Memory B cell (primary cell): ENCODE results near the gene KNL1.
"Not testable (repeated sequence)": the region's sequence is repeated elsewhere in the genome, so short reads cannot be mapped to it uniquely, and the experiment has no call there.

Experiments
- ATAC-seq: fragments of 150-1000 bp; cut with Tn5 transposase; 2 replicates; pipeline ENCODE4 v1.10.0; 2021; ENCODE audit warnings: low read depth, mild to moderate bottlenecking, moderate library complexity
- DNase-seq, 2 donors: peaks; one replicate each; pipeline ENCODE4 v3.0.0; 2022; ENCODE audit warnings: low spot score in 2 of 2
- H3K27ac Mint-ChIP-seq: one replicate; pipeline ENCODE4 v1.8.0; 2022; ENCODE audit warnings: mild to moderate bottlenecking, moderate library complexity, mixed read lengths
- H3K27me3 Mint-ChIP-seq: one replicate; pipeline ENCODE4 v1.8.0; 2022; ENCODE audit warnings: mixed read lengths
- H3K36me3 Mint-ChIP-seq: one replicate; pipeline ENCODE4 v1.8.0; 2022; ENCODE audit warnings: mild to moderate bottlenecking, mixed read lengths
- H3K4me1 Mint-ChIP-seq: one replicate; pipeline ENCODE4 v1.8.0; 2022; ENCODE audit warnings: mixed read lengths
- H3K4me3 Mint-ChIP-seq: one replicate; pipeline ENCODE4 v1.8.0; 2022; ENCODE audit warnings: mild to moderate bottlenecking, moderate library complexity, mixed read lengths
- H3K9me3 Mint-ChIP-seq: one replicate; pipeline ENCODE4 v1.8.0; 2022; ENCODE audit warnings: mixed read lengths

KNL1 gene

DNA sequence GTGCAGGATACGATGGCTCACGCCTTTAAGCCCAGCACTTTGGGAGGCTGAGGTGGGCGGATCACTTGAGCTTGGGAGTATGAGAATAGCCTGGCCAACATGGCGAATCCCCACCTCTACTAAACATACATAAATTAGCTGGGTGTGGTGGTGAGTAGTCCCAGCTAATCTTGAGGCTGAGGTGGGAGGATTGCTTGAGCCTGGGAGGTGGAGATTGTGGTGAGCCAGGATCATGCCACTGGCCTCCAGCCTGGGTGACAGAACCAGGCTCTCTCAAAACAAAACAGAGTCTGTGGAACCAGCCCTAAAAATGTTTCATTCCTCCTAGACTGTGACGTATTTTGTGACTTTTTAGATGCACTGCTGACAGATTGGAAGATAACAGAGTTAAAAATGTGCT is 66.6 kb downstream of the KNL1 start:
- Mint-ChIP-seq H3K4me1 (no peaks in the 10 kb centered on the region), H3K9me3 (no peaks in the 10 kb centered on the region), H3K27me3 (no peaks in the 10 kb centered on the region), H3K36me3 (no peaks in the 10 kb centered on the region), H3K27ac (no peak overlapping the region), H3K4me3 (no peak overlapping the region)
- DNase-seq (no peak), ATAC-seq (no peak)

DNA sequence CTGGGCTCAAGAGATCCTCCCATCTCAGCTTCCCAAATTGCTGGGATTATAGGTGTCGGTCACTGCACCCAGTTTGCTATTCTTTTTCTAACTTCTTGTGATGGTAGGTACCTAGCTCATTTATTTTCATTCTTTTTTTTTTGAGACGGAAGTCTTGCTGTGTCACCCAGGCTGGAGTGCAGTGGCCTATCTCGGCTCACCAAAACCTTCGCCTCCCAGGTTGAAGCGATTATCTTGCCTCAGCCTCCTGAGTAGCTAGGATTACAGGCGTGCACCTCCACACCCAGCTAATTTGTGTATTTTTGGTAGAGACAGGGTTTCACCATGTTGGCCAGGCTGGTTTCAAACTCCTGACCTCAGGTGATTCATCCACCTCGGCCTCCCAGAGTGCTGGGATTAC is 70.9 kb downstream of the KNL1 start:
- Mint-ChIP-seq H3K9me3 (no peaks in the 10 kb centered on the region), H3K36me3 (no peaks in the 10 kb centered on the region), H3K27me3 (no peaks in the 10 kb centered on the region), H3K4me3 (no peak overlapping the region), H3K4me1 (no peaks in the 10 kb centered on the region), H3K27ac (no peak overlapping the region)
- DNase-seq (no peak), ATAC-seq (no peak)

DNA sequence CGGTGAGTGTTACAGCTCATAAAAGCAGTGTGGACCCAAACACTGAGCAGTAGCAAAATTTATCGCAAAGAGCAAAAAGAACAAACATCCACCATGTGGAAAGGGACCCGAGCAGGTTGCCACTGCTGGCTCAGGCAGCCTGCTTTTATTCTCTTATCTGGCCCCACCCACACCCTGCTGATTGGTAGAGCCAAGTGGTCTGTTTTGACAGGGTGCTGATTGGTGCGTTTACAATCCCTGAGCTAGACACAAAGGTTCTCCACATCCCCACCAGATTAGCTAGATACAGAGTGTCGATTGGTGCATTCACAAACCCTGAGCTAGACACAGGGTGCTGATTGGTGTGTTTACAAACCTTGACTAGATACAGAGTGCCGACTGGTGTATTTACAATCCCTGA is 82.2 kb downstream of the KNL1 start:
- not testable (repeated sequence) for H3K27me3 Mint-ChIP-seq, H3K4me3 Mint-ChIP-seq, H3K36me3 Mint-ChIP-seq, ATAC-seq, H3K27ac Mint-ChIP-seq, H3K9me3 Mint-ChIP-seq, DNase-seq
- H3K4me1 Mint-ChIP-seq = peaks cover 21% of the 10 kb centered on the region

DNA sequence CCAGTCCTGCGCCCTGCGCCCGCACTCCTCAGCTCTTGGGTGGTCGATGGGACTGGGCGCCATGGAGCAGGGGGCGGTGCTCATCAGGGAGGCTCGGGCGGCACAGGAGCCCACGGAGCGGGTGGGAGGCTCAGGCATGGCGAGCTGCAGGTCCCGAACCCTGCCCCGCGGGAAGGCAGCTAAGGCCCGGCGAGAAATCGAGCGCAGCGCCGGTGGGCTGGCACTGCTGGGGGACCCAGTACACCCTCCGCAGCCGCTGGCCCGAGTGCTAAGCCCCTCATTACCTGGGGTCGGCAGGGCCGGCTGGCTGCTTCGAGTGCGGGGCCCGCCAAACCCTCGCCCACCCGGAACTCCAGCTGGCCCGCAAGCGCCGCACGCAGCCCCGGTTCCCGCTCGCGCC is 82.9 kb downstream of the KNL1 start:
- not testable (repeated sequence) for H3K9me3 Mint-ChIP-seq, H3K4me3 Mint-ChIP-seq, H3K27ac Mint-ChIP-seq, H3K27me3 Mint-ChIP-seq, ATAC-seq, DNase-seq, H3K36me3 Mint-ChIP-seq
- peaks cover 21% of the 10 kb centered on the region for H3K4me1 Mint-ChIP-seq

DNA sequence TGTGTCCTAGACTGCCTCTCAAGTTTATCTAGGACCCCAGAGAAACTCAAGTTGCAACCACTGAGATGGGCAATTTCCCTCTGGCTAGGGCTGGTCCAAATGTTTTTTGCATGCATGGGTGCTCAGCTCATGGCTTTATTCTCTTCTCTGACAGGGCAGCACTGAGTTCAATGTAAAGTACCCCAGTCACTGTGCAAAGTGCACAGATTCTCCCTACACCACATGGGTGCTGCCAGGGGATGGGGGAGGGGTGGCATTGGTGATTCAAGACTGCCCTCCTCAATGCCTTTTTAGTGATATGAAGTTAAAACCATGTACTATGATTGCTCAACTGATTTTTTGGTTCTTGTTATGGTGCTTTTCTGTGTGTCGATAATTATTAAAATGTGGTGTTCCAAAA is 86.1 kb downstream of the KNL1 start:
- H3K36me3 Mint-ChIP-seq = no peaks in the 10 kb centered on the region
- DNase-seq (no peak), ATAC-seq (no peak)
- H3K4me1 Mint-ChIP-seq = peaks cover 14% of the 10 kb centered on the region
- no peak overlapping the region for H3K27ac Mint-ChIP-seq
- no peaks in the 10 kb centered on the region for H3K9me3 Mint-ChIP-seq
- no peak overlapping the region for H3K4me3 Mint-ChIP-seq
- no peaks in the 10 kb centered on the region for H3K27me3 Mint-ChIP-seq

DNA sequence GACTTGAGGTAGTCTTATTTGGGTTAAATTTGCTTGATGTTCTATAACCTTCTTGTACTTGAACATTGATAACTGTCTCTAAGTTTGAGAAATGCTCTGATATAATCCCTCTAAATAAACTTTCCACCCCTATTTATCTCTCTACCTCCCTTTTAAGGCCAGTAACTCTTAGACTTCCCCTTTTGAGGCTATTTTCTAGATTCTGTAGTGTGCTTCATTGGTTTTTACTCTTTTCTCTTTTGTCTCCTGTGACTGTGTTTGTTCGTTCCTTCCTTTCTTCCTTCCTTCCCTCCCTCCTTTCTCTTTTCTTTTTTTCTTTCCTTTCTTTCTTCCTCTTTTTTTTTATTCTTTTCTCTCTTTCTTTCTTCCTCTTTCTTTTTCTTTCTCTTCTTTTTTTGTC is 86.9 kb downstream of the KNL1 start:
- not testable (repeated sequence) for H3K4me3 Mint-ChIP-seq, H3K9me3 Mint-ChIP-seq, H3K27me3 Mint-ChIP-seq, H3K36me3 Mint-ChIP-seq, DNase-seq
- Mint-ChIP-seq H3K4me1 (peaks cover 14% of the 10 kb centered on the region), H3K27ac (peak overlapping the region; percentile 12)
- peak; percentile 32 for ATAC-seq

DNA sequence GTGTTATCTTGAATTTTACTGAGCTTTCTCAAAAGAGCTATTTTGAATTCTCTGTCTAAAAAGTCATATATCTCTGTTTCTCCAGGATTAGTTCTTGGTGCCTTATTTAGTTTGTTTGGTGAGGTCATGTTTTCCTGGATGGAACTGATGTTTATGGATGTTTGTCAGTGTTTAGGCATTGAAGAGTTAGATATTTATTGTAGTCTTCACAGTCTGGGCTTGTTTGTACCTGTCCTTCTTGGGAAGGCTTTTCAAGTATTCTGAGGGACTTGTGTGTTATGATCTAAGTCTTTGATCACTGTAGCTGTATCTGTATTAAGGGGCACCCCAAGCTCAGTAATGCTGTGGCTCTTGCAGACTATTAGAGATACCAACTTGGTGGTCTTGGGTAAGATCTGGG is 90.3 kb downstream of the KNL1 start:
- no peaks in the 10 kb centered on the region for H3K36me3 Mint-ChIP-seq
- ATAC-seq = no peak
- no peak overlapping the region for H3K27ac Mint-ChIP-seq
- no peaks in the 10 kb centered on the region for H3K9me3 Mint-ChIP-seq
- H3K27me3 Mint-ChIP-seq = no peaks in the 10 kb centered on the region
- no peak for DNase-seq
- peaks cover 9% of the 10 kb centered on the region for H3K4me1 Mint-ChIP-seq
- no peak overlapping the region for H3K4me3 Mint-ChIP-seq

DNA sequence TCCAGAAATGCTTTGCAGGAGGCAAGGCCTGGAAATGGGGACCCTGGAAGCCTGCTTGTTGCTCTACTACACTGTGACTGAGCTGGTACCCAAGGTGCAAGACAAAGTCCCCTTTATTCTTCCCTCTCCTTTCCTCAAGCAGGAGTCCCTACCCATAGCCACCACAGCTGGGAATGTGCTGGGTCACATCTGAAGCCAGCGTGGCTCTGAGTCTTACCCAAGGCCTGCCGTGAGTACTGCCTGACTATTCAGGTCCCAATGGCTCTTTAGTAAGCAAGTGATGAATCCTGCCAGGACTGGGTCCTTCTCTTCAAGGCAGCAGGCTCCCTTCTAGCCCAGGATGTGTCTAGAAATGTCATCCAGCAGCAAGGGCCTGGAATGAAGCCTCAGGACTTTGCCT is 91.3 kb downstream of the KNL1 start:
- peak overlapping the region; percentile 45 for H3K27ac Mint-ChIP-seq
- H3K36me3 Mint-ChIP-seq = no peaks in the 10 kb centered on the region
- no peaks in the 10 kb centered on the region for H3K27me3 Mint-ChIP-seq
- H3K9me3 Mint-ChIP-seq = no peaks in the 10 kb centered on the region
- ATAC-seq (no peak), DNase-seq (no peak)
- H3K4me1 Mint-ChIP-seq = peaks cover 6% of the 10 kb centered on the region
- no peak overlapping the region for H3K4me3 Mint-ChIP-seq

DNA sequence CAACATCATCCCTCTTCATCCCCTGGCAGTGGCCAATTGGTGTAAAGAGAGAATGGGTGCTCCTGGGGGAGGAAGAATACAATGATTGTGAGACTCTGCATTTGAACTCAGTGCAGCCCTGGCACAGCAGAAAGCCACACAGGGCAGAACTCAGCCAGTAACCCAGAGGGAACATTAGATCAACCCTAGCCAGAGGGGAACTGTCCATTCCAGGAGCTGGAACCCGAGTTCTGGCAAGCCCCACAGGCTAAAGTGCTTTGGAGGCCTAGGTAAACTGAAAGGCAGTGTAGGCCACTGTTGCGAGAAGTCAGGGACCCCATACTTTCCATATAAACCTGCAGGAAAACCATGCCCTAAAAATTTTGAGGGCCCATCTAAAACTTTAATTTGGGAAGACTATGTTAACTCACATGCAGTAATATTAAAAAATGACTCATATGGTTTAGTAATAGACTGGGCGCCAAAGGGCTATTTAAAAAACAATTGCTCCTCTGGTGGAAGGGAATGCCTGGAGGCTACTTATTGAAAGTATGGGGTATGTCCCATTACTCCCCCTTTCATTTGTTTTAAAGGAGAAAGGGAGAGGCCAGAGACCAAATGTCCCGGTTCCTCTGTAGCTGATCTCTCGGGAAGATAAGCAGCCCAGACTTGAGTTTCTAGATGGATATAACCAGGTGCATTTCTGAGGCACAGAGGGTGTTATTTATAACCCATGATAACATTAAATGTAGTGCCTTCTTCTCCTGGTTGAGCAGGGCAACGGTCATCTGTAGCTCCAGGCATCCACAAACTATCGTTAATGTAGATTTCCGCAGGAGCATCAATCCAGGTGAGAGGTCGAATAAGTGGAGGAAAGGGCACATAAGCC is 95.1 kb downstream of the KNL1 start:
- ATAC-seq (no peak), DNase-seq (no peak)
- no peak overlapping the region for H3K4me3 Mint-ChIP-seq
- no peaks in the 10 kb centered on the region for H3K9me3 Mint-ChIP-seq
- H3K27ac Mint-ChIP-seq = no peak overlapping the region
- H3K36me3 Mint-ChIP-seq = peaks cover 2% of the 10 kb centered on the region
- H3K27me3 Mint-ChIP-seq = no peaks in the 10 kb centered on the region
- peaks cover 4% of the 10 kb centered on the region for H3K4me1 Mint-ChIP-seq

DNA sequence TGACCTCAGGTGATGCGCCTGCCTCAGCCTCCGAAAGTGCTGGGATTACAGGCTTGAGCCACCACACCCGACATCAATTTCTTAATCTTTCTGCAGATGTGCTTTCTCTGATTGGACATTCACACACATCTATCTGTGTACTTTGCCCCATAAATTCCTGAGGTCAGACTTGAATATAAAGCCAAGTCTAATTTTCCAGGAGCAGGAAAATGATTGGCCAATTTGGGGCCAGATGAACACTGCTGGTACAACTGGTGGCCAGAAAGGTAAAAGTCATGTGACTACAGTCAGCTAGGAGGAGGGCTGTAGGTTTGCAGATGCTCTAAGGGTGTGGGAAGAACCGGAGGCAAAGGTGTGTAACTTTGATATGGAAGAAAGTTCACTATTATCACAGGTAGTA is 97.7 kb downstream of the KNL1 start:
- DNase-seq (no peak), ATAC-seq (no peak)
- Mint-ChIP-seq H3K9me3 (no peaks in the 10 kb centered on the region), H3K4me3 (no peak overlapping the region), H3K27me3 (no peaks in the 10 kb centered on the region), H3K4me1 (peaks cover 11% of the 10 kb centered on the region), H3K36me3 (peaks cover 2% of the 10 kb centered on the region), H3K27ac (no peak overlapping the region)

DNA sequence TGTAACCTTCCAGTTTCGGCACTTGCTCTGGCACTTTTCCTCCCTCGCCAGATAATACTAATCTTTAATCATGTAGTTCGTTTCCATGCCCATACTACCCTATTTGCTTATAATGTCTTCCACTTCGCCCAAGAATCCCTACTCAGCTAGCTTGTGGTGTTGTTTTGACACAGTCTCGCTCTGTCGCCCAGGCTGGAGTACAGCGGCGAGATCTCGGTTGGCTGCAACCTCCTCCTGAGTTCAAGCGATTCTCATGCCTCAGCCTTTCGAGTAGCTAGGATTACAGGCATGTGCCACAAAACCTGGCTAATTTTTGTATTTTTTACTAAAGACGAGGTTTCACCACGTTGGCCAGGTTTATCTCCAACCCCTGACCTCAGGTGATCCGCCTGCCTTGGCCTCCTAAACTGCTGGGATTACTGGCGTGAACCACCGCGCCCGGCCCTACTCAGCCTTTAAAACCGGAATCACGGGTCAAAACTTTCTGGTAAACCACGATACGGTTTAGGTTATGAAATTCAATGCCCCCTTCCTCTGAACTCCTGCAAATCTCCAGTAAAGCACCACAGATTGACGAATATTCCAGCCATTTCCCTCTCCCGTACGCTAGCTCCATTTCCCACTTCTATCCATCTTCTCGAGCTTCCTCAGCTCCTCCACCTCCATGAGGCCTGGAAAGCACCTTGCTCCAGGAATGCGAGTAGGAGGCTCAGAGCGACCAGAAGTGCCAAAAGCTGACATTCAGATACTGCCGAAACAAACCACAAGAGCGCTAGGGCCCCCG is 100.0 kb downstream of the KNL1 start:
- Mint-ChIP-seq H3K27me3 (no peaks in the 10 kb centered on the region), H3K36me3 (peaks cover 2% of the 10 kb centered on the region), H3K27ac (peak overlapping the region; percentile 94), H3K9me3 (no peaks in the 10 kb centered on the region), H3K4me3 (peak overlapping the region; percentile 99), H3K4me1 (peaks cover 11% of the 10 kb centered on the region)
- DNase-seq (no peak), ATAC-seq (no peak)

DNA sequence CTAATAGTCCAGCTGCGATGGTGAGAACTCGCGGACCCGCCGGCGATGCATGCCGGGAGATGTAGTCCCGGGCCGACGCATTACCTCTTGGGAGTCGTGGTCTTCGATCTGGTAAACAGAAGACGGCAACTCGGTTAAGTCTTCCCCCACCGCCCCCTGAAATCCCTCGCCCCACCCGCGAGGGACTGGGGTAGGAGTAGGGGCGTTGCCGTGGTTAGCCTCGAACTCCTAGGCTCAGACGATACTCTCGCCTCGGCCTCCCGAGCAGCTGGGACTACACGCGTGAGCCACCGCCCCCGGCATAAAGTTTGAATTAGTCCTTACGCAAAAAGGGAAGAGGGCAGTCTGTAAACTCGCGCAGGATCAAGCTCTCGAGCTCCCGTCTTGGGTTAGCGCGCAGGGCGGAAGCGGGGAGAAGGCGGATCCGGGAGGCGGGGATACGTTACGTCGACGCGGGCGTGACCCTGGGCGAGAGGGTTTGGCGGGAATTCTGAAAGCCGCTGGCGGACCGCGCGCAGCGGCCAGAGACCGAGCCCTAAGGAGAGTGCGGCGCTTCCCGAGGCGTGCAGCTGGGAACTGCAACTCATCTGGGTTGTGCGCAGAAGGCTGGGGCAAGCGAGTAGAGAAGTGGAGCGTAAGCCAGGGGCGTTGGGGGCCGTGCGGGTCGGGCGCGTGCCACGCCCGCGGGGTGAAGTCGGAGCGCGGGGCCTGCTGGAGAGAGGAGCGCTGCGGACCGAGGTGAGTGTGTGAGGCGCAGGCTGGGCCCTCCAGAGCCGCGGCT is 100.8 kb downstream of the KNL1 start, which contains the start of gene RAD51:
Gene RAD51, plus strand, starts transcription at position 487 of the 781 bp plus-strand sequence. CDS start 3,585 bp downstream, outside the sequence.
- Mint-ChIP-seq H3K27me3 (no peaks in the 10 kb centered on the region), H3K36me3 (peaks cover 2% of the 10 kb centered on the region), H3K4me3 (peak within 1 kb of the TSS; percentile 99), H3K4me1 (peaks cover 11% of the 10 kb centered on the region), H3K9me3 (no peaks in the 10 kb centered on the region), H3K27ac (peak within 1 kb of the TSS; percentile 94)
- ATAC-seq (peak; percentile 86), DNase-seq (peak; percentile 82 to 90)

DNA sequence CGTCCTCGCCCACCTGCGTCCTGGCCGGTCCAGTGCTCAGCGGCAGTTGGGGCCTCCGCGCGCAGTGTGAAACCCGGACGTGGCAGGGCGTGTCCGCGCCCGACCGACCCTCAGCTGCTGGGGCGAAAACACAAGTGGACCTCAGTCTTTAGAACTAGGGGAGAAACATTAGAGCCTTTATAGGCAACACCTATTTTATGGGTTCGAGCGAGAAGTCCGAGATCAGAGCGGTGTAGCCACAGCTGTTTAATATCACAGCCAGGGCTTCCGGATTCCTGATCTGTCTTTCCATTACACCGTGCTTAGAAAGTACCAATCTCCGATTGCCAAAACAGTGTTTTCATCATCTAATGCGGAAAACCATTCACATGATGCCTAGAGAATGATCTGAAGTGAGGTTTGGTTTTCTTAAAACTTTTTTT is 101.4 kb downstream of the KNL1 start:
- Mint-ChIP-seq H3K9me3 (no peaks in the 10 kb centered on the region), H3K36me3 (peaks cover 2% of the 10 kb centered on the region), H3K27me3 (no peaks in the 10 kb centered on the region), H3K4me1 (peaks cover 11% of the 10 kb centered on the region), H3K4me3 (peak overlapping the region; percentile 99), H3K27ac (peak overlapping the region; percentile 94)
- ATAC-seq = no peak
- DNase-seq = no peak

DNA sequence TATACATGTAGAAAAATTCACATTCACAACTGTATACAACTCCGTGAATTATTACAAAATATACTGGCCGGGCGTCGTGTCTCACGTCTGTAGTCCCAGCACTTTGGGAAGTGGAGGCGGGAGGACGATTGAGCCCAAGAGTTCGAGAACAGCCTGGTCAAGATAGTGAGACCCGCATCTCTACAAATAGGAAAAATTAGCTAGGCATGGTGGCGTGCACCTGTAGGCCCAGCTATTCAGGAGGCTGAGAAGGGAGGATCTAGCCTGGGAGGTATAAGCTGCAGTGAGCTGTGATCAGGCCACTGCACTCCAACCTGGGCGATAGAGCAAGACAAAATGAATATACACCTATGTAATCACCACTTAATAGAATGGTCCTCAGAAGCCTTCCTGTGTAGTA is 102.2 kb downstream of the KNL1 start:
- ATAC-seq (no peak), DNase-seq (no peak)
- peak overlapping the region; percentile 99 for H3K4me3 Mint-ChIP-seq
- H3K9me3 Mint-ChIP-seq = no peaks in the 10 kb centered on the region
- H3K27ac Mint-ChIP-seq = no peak overlapping the region
- no peaks in the 10 kb centered on the region for H3K27me3 Mint-ChIP-seq
- H3K36me3 Mint-ChIP-seq = peaks cover 2% of the 10 kb centered on the region
- peaks cover 11% of the 10 kb centered on the region for H3K4me1 Mint-ChIP-seq
